Thyroid gland (tissue), 4 donors: ENCODE results near the gene ARHGEF37. TPM values are rescaled to one million over a fixed set of nuclear protein-coding genes. Genes with fewer than 3 reads are reported as not detected.
A peak's percentile ranks its signal among the peaks of the same experiment; 100 is the strongest.

Experiments used
- DNase-seq, 2 donors: peaks; one replicate each; pipeline ENCODE4 v3.0.0-alpha.2; 2019
- H3K27ac ChIP-seq, 3 donors: fragments of 200-600 bp; sonication (generic); 1 replicate in 2 of 3; 2 replicates in 1 of 3; pipeline ENCODE4 v1.5.1; 2016 to 2019; ENCODE audit warnings: mild to moderate bottlenecking in 1 of 3, moderate library complexity in 1 of 3
- H3K27me3 ChIP-seq: fragments of 200-600 bp; sonication (generic); one replicate; pipeline ENCODE4 v1.5.1; 2019
- H3K36me3 ChIP-seq, 2 donors: fragments of 200-600 bp; sonication (generic); one replicate each; pipeline ENCODE4 v1.5.1; 2016 to 2019
- H3K4me1 ChIP-seq, 2 donors: fragments of 200-600 bp; sonication (generic); one replicate each; pipeline ENCODE4 v1.5.1; 2017 to 2019
- H3K4me3 ChIP-seq, 3 donors: fragments of 200-600 bp; sonication (generic); replicated peaks in 1 of 3; 1 replicate in 2 of 3; 2 replicates in 1 of 3; pipeline ENCODE4 v1.5.1; 2016; ENCODE audit warnings: mild to moderate bottlenecking in 1 of 3
- H3K9me3 ChIP-seq: fragments of 200-600 bp; sonication (generic); one replicate; pipeline ENCODE4 v1.5.1; 2017
- CTCF ChIP-seq, 6 experiments: fragments of 200-600 bp in 3 of 6; fragments of 450-650 bp in 3 of 6; sonication (generic) in 3 of 6; IDR thresholded peaks; one replicate each; pipeline ENCODE4 v1.5.1; 2016 to 2019; ENCODE audit warnings: antibody characterized with exemption in 6 of 6, mild to moderate bottlenecking in 2 of 6, inconsistent platforms in 1 of 6, moderate library complexity in 1 of 6
- POLR2A ChIP-seq, 2 donors: fragments of 450-650 bp; IDR thresholded peaks; one replicate each; pipeline ENCODE4 v1.6.1; 2017; ENCODE audit warnings: antibody characterized with exemption in 2 of 2, mild to moderate bottlenecking in 2 of 2, moderate library complexity in 1 of 2
- WGBS, 2 donors: methylation state at CpG; one replicate each; pipeline ENCODE4 v1.1.5; 2017; 5-methylcytosine and 5-hydroxymethylcytosine counted together
- intact Hi-C: fragments of 100-400 bp; cut with DNase I; formaldehyde crosslinking; loops from one replicate; pipeline ENCODE4 v1.15.1; 2023
- total RNA-seq, 4 donors: library from RNA; depleted of rRNA; stranded (reverse); fragments of >200 nt; gene quantifications; one replicate each; pipeline ENCODE4 v1.2.3, GENCODE V29; 2016

The ARHGEF37 gene
- total RNA-seq, 4 donors from 2014 or later, result 4.4 to 6.2 (median 5.5) TPM

DNA sequence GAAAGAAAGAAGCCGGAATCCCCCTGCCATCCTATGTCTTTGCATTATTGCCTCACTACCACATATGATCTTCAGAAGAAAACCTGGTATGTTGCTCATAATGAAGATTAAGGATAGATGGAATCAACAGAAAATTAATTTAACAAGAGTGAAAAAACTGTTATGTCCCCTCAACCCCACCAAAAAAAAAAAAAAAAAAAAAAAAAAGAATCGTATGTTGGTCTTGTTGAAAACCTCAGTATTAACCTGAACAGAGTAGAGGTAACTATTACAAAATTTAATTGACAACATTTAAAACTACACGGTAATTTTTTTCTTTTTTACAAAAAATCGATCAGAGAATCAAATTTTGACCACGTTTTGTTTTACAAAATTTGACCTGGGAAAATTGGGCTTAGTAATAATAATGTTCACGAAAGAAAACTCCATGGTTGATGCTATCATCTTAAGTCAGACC is 29.2 kb upstream of the ARHGEF37 start:
- Histone ChIP-seq H3K27ac (peak overlapping the region; percentile 98 to 99 (median 99)), H3K27me3 (no peaks in the 10 kb centered on the region), H3K4me1 (peaks cover 26 to 30% of the 10 kb centered on the region in 2 donors), H3K9me3 (no peaks in the 10 kb centered on the region), H3K36me3 (no peaks in the 10 kb centered on the region), H3K4me3 (peak overlapping the region in 2 of 3 donors; percentile 40 to 81)
- DNase-seq, result no peak
- intact Hi-C loops, result no loop called here
- 23 to 31% methylated on average over 6 of the region's 6 CpGs for WGBS, 2 donors
- TF ChIP-seq CTCF (IDR thresholded peaks at IDR 0.05) (peak in 1 of 6 experiments; percentile 26), POLR2A (IDR thresholded peaks at IDR 0.05) (no peak)

DNA sequence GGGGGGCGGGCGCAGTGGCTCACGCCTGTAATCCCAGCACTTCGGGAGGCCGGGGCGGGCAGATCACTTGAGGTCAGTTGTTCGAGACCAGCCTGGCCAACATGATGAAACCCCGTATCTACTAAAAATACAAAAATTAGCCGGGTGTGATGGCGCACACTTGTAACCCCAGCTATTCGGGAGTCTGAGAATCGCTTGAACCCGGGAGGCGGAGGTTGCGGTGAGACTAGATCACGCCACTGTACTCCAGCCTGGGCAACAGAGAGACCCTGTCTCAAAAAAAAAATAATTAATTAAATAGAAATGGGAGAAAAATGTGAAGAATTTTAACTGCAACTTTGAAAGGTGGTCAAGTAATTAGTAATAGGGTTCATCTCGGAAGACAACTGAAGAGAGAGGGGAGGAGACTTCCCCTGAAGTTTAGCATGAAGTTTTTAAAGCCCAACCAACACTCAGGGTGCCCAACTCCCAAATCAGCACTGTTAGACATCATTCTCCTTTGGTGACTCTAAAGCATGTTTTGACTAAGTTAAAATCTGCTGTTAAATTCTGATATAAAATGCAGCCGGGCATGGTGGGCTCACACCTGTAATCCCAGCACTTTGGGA is 28.6 kb upstream of the ARHGEF37 start:
- H3K4me1 ChIP-seq, result peaks cover 20 to 24% of the 10 kb centered on the region in 2 donors
- no peak overlapping the region for H3K27ac ChIP-seq
- TF ChIP-seq POLR2A (IDR thresholded peaks at IDR 0.05) (no peak), CTCF (IDR thresholded peaks at IDR 0.05) (no peak)
- no peaks in the 10 kb centered on the region for H3K9me3 ChIP-seq
- WGBS, 2 donors, result 85 to 88% methylated on average over 18 of the region's 18 CpGs
- H3K36me3 ChIP-seq, result no peaks in the 10 kb centered on the region
- no peak overlapping the region for H3K4me3 ChIP-seq
- intact Hi-C loops, result no loop called here
- DNase-seq, result no peak
- no peaks in the 10 kb centered on the region for H3K27me3 ChIP-seq

GRCh38 chr5:149559706-149560105 is 21.6 kb upstream of the ARHGEF37 start:
- Histone ChIP-seq H3K27ac (no peak overlapping the region), H3K36me3 (no peaks in the 10 kb centered on the region), H3K4me1 (peaks cover 9 to 19% of the 10 kb centered on the region in 2 donors), H3K9me3 (no peaks in the 10 kb centered on the region), H3K27me3 (no peaks in the 10 kb centered on the region), H3K4me3 (no peak overlapping the region)
- intact Hi-C loops, result loop anchor here (5.0 to 10.0 kb wide), 2 partner anchors 117 to 245 kb away; no protein-coding TSS in a partner anchor
- TF ChIP-seq POLR2A (IDR thresholded peaks at IDR 0.05) (no peak), CTCF (IDR thresholded peaks at IDR 0.05) (no peak)
- 85 to 87% methylated on average over 2 of the region's 2 CpGs for WGBS, 2 donors
- DNase-seq, result no peak

- TF ChIP-seq POLR2A (IDR thresholded peaks at IDR 0.05), result no peak
- no peak for TF ChIP-seq CTCF (IDR thresholded peaks at IDR 0.05)
- no peaks in the 10 kb centered on the region for H3K27me3 ChIP-seq
- H3K4me1 ChIP-seq, result peaks cover 9 to 19% of the 10 kb centered on the region in 2 donors
- no peak for DNase-seq
- WGBS, 2 donors, result 36 to 49% methylated on average over 2 of the region's 2 CpGs
- H3K27ac ChIP-seq, result peak overlapping the region; percentile 56 to 64 (median 62)
- no peaks in the 10 kb centered on the region for H3K9me3 ChIP-seq
- no peak overlapping the region for H3K4me3 ChIP-seq
- H3K36me3 ChIP-seq, result no peaks in the 10 kb centered on the region
- intact Hi-C loops, result loop anchor here (5.0 to 10.0 kb wide), 2 partner anchors 120 to 247 kb away; no protein-coding TSS in a partner anchor
Observed at GRCh38 chr5:149561848-149562247, 19.4 kb upstream of the ARHGEF37 start.

- peaks cover 9 to 19% of the 10 kb centered on the region in 2 donors for H3K4me1 ChIP-seq
- WGBS, 2 donors, result 72 to 75% methylated on average over 2 of the region's 2 CpGs
- intact Hi-C loops, result loop anchor here (5.0 to 10.0 kb wide), 2 partner anchors 121 to 249 kb away; no protein-coding TSS in a partner anchor
- no peaks in the 10 kb centered on the region for H3K9me3 ChIP-seq
- no peaks in the 10 kb centered on the region for H3K36me3 ChIP-seq
- no peak for DNase-seq
- no peaks in the 10 kb centered on the region for H3K27me3 ChIP-seq
- no peak for TF ChIP-seq POLR2A (IDR thresholded peaks at IDR 0.05)
- TF ChIP-seq CTCF (IDR thresholded peaks at IDR 0.05), result no peak
- H3K27ac ChIP-seq, result peak overlapping the region in 2 of 3 donors; percentile 62 to 64
- H3K4me3 ChIP-seq, result no peak overlapping the region
Observed at GRCh38 chr5:149563466-149563865, 17.8 kb upstream of the ARHGEF37 start.
